DOHH2 (cell line): ENCODE data around the gene EAF1.

ENCODE experiments used
- CTCF ChIP-seq: fragments of 200-600 bp; sonication (generic); IDR thresholded peaks from one replicate; pipeline ENCODE4 v1.5.1; 2014; ENCODE audit warnings: antibody characterized with exemption, mild to moderate bottlenecking, low read depth, low read length; ENCODE audit not compliant: poor library complexity, severe bottlenecking
- EZH2phosphoT487 ChIP-seq: fragments of 200-600 bp; sonication (generic); IDR thresholded peaks from 2 replicates; pipeline ENCODE4 v1.6.1; 2017; ENCODE audit warnings: borderline replicate concordance, mild to moderate bottlenecking, antibody characterized with exemption, low read length, moderate library complexity, mixed read lengths

GRCh38 chr3:15488002-15488401 lies 60.6 kb downstream of the EAF1 start:
- no peak for TF ChIP-seq CTCF
- TF ChIP-seq EZH2phosphoT487: no peak
